Measurements from ENCODE around the gene CHST8.

The CHST8 gene

GRCh38 chr19:33578697-33579096, 43.1 kb upstream of the CHST8 start:
- no peak overlapping the region for H3K4me2 ChIP-seq (ENCODE audit: insufficient read depth, low read length)
- no peaks in the 10 kb centered on the region for H4K20me1 ChIP-seq (ENCODE audit: insufficient read depth, low read length)
- H3K9me3 ChIP-seq (ENCODE audit: insufficient read depth, low read length, severe bottlenecking), result peaks cover 9% of the 10 kb centered on the region
- H3K4me1 ChIP-seq (ENCODE audit: insufficient read depth, low read length), result no peaks in the 10 kb centered on the region
- DNase-seq (no peak), ATAC-seq (ENCODE audit: insufficient read depth, low read depth) (no peak)
- TF ChIP-seq CTCF (IDR thresholded peaks at IDR 0.05; ENCODE audit: borderline replicate concordance, extremely low read depth, low read length, poor library complexity, severe bottlenecking), result no peak
- TF ChIP-seq EZH2 (IDR thresholded peaks at IDR 0.05; ENCODE audit: borderline replicate concordance, low read depth, low read length, severe bottlenecking), result no peak
- no peak overlapping the region for H3K27ac ChIP-seq (ENCODE audit: low read length)
- H3K79me2 ChIP-seq (ENCODE audit: insufficient read depth, low read length), result no peaks in the 10 kb centered on the region
- no peak overlapping the region for H3K9ac ChIP-seq (ENCODE audit: low read depth, low read length)
- no peaks in the 10 kb centered on the region for H3K27me3 ChIP-seq (ENCODE audit: insufficient read depth, low read length, poor library complexity)
- H2AFZ ChIP-seq (ENCODE audit: low read depth, low read length), result no peak overlapping the region
- H3K4me3 ChIP-seq (ENCODE audit: low read depth in 1 of 2, low read length in 2 of 2), result no peak overlapping the region
- no peaks in the 10 kb centered on the region for H3K36me3 ChIP-seq (ENCODE audit: insufficient read depth, low read length)

GRCh38 chr19:33580026-33580644, 41.6 kb upstream of the CHST8 start:
- Histone ChIP-seq H3K4me1 (ENCODE audit: insufficient read depth, low read length) (no peaks in the 10 kb centered on the region), H4K20me1 (ENCODE audit: insufficient read depth, low read length) (no peaks in the 10 kb centered on the region), H3K9ac (ENCODE audit: low read depth, low read length) (no peak overlapping the region), H3K9me3 (ENCODE audit: insufficient read depth, low read length, severe bottlenecking) (no peaks in the 10 kb centered on the region), H3K27ac (ENCODE audit: low read length) (no peak overlapping the region), H3K36me3 (ENCODE audit: insufficient read depth, low read length) (no peaks in the 10 kb centered on the region), H3K4me2 (ENCODE audit: insufficient read depth, low read length) (no peak overlapping the region), H3K4me3 (ENCODE audit: low read depth in 1 of 2, low read length in 2 of 2) (no peak overlapping the region), H3K27me3 (ENCODE audit: insufficient read depth, low read length, poor library complexity) (no peaks in the 10 kb centered on the region), H3K79me2 (ENCODE audit: insufficient read depth, low read length) (no peaks in the 10 kb centered on the region), H2AFZ (ENCODE audit: low read depth, low read length) (no peak overlapping the region)
- TF ChIP-seq CTCF (IDR thresholded peaks at IDR 0.05; ENCODE audit: borderline replicate concordance, extremely low read depth, low read length, poor library complexity, severe bottlenecking), result no peak
- no peak for TF ChIP-seq EZH2 (IDR thresholded peaks at IDR 0.05; ENCODE audit: borderline replicate concordance, low read depth, low read length, severe bottlenecking)
- DNase-seq (no peak), ATAC-seq (ENCODE audit: insufficient read depth, low read depth) (no peak)

GRCh38 chr19:33580645-33581037, 41.1 kb upstream of the CHST8 start:
- H3K9me3 ChIP-seq (ENCODE audit: insufficient read depth, low read length, severe bottlenecking), result no peaks in the 10 kb centered on the region
- DNase-seq (no peak), ATAC-seq (ENCODE audit: insufficient read depth, low read depth) (no peak)
- no peak overlapping the region for H2AFZ ChIP-seq (ENCODE audit: low read depth, low read length)
- no peak for TF ChIP-seq EZH2 (IDR thresholded peaks at IDR 0.05; ENCODE audit: borderline replicate concordance, low read depth, low read length, severe bottlenecking)
- TF ChIP-seq CTCF (IDR thresholded peaks at IDR 0.05; ENCODE audit: borderline replicate concordance, extremely low read depth, low read length, poor library complexity, severe bottlenecking), result no peak
- H4K20me1 ChIP-seq (ENCODE audit: insufficient read depth, low read length), result no peaks in the 10 kb centered on the region
- H3K4me3 ChIP-seq (ENCODE audit: low read depth in 1 of 2, low read length in 2 of 2), result no peak overlapping the region
- H3K27ac ChIP-seq (ENCODE audit: low read length), result no peak overlapping the region
- H3K4me1 ChIP-seq (ENCODE audit: insufficient read depth, low read length), result no peaks in the 10 kb centered on the region
- no peak overlapping the region for H3K4me2 ChIP-seq (ENCODE audit: insufficient read depth, low read length)
- no peak overlapping the region for H3K9ac ChIP-seq (ENCODE audit: low read depth, low read length)
- H3K36me3 ChIP-seq (ENCODE audit: insufficient read depth, low read length), result no peaks in the 10 kb centered on the region
- no peaks in the 10 kb centered on the region for H3K27me3 ChIP-seq (ENCODE audit: insufficient read depth, low read length, poor library complexity)
- H3K79me2 ChIP-seq (ENCODE audit: insufficient read depth, low read length), result no peaks in the 10 kb centered on the region
